HG02981 (cell line): ENCODE measurements around the gene NMRK1.
A peak's percentile ranks its signal among the peaks of the same experiment; 100 is the strongest.

Experiments used
- ATAC-seq: cut with Tn5 transposase; IDR thresholded peaks from one replicate; pipeline ENCODE4 v1.9.1; 2021; ENCODE audit warnings: mild to moderate bottlenecking, moderate library complexity; ENCODE audit not compliant: unreplicated experiment

The NMRK1 gene

GRCh38 chr9:75063556-75064305 lies 24.2 kb downstream of the NMRK1 start:
- no peak for ATAC-seq

GRCh38 chr9:75061169-75061568 lies 26.8 kb downstream of the NMRK1 start:
- ATAC-seq, result no peak

GRCh38 chr9:75054368-75055001 lies 33.5 kb downstream of the NMRK1 start:
- ATAC-seq, result no peak

DNA sequence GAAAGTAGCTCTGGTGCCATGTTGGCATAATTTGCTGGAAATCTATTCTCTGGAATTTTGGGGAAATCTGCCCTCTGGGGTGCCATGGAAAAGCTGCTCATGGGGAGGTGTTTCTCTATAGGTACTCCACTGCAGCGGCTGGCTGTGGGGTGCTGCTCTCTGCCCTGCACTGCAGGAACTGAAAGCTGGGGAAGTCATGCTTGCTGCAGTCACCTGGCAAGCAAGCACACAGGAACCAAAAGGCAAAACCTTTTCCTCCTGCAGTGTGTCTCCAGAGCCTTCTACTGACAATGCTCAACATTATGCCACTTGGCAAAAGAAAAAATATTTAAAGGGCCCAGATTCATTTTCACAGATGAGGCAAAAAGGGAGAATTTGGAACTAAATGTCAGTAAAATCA lies 34.1 kb downstream of the NMRK1 start:
- ATAC-seq, result peak; percentile 97

GRCh38 chr9:75051285-75051684 lies 36.7 kb downstream of the NMRK1 start:
- ATAC-seq, result no peak

GRCh38 chr9:75047506-75047905 lies 40.4 kb downstream of the NMRK1 start:
- ATAC-seq, result no peak

DNA sequence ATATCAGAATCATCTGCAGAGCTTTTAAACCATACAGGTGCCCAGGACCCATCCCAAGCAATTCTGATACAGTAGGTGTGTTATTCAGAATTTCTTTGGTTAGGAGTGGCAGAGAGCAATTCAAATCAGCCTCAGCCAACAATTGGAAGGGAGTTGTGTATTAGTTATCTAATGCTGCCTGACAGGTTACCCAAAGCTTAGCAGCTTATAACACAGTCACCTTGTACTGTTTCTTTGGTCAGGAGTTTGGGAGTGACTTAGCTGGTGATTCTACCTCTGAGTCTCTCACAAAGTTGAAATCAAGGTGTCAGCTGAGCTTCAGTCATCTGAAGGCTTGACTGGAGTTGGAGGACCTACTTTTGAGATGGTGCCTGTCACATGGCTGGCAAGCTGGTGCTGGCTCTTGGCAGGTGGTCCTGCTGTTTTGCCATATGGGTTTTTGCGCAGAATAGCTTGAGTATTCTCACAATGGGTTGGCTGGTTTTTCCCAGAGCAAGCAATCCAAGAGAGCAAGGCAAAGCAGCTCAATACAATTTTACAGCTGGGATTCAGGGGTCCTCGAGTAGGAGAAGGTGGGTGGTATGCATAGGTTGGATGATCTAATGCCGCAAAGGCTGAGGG lies 41.1 kb downstream of the NMRK1 start:
- ATAC-seq, result no peak

- ATAC-seq, result no peak
Measured at GRCh38 chr9:75041041-75041440, 46.9 kb downstream of the NMRK1 start.

GRCh38 chr9:75039801-75040200 lies 48.2 kb downstream of the NMRK1 start:
- ATAC-seq, result no peak

DNA sequence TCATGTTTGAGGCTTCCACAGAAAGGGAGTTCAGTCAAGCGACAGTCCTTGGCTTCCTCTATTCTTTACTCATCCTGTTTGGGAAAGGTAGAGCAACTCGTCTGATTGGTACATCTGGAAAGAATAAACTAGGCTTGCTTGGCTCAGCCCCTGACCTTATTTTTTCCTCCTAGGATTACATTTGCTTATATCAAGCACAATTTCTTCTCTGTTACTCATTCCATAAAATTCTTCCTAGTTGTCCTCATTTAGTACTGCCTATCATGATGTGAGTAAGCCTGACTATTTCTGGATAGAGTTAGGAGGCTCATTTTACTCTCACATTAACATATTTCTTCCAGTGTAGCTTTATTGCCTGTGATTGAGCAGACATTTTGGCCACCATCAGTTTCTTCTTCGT lies 48.9 kb downstream of the NMRK1 start:
- ATAC-seq, result no peak

- ATAC-seq, result no peak
Measured at GRCh38 chr9:75036793-75037192, 51.2 kb downstream of the NMRK1 start.

DNA sequence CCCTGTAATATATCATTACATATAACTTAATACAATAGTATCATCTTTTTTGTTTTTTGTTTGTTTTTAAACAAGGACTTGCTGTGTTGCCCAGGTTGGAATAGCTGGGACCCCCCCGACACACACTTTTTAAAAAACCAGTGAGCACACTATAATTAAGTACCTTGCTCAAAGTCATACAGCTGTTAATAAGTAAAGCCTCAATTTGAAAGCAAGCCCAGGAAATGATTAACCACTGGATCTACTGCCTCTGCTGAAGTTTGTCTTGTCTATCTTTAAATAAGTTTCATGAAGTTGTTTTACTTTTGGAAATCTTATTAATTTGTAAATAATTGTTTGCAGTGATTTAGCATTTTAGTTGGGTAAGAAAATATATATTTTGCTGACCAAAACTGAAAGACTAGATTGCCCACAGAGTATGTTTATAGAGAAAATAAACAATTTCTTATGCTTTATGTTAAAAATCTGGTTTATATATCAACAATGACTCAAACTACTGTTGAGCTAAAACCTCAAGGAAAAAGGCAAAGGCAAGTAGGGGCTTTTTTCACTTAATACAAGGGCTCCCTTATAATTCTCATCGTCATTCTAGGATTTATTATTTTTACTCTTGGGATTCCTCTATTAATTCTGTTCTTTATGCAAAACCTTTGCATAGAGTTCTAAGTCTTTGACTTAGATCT lies 54.0 kb downstream of the NMRK1 start:
- ATAC-seq, result peak; percentile 95

- ATAC-seq, result peak; percentile 44
Measured at GRCh38 chr9:75027187-75028107, 60.5 kb downstream of the NMRK1 start.

- ATAC-seq, result no peak
Measured at GRCh38 chr9:75023846-75024245, 64.1 kb downstream of the NMRK1 start.

- no peak for ATAC-seq
Measured at GRCh38 chr9:75019654-75020053, 68.3 kb downstream of the NMRK1 start.

DNA sequence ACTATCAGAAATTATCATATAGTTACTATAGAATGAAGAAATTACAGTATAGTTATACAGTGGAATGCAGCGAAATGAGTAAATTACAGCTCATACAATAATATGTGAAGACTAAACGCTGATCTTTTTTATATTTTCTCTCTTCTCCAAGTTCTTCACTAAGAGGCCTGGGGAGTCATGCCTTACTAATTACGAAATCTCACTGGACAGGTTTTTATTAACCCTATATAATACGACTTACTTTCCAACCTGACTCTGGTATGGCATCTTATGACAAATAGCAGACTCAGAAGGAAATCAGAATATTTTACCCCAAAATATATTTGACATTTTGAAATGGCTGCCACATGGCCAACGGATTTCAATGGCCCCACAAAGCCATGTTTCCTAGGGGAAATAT lies 68.9 kb downstream of the NMRK1 start:
- ATAC-seq, result no peak

GRCh38 chr9:75017378-75017777 lies 70.6 kb downstream of the NMRK1 start:
- no peak for ATAC-seq

DNA sequence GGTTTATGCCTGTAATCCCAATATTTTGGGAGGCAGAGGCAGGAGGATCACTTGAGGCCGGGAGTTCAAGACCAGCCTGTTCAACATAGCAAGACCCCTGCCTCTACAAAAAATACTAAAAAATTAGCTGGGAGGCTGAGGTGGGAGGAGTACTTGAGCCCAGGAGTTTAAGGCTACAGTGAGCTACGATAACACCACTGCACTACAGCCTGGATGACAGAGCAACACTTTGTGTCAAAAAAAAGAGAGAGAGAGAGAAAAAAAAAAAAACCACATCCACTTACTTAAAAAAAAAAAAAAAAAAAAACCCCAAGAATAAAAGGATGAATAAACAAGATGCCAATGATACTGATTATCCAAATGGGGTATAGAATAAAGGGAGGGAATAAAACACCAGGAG lies 74.2 kb downstream of the NMRK1 start:
- ATAC-seq, result no peak
